Activated naive CD4-positive, alpha-beta T cell treated with Interleukin-2 at 50 U/mL for 16 hours (primary cell): ENCODE results near the gene FCN1.
"Not testable (repeated sequence)": the region's sequence is repeated elsewhere in the genome, so short reads cannot be mapped to it uniquely, and the experiment has no call there.

ENCODE experiments used
- DNase-seq: peaks from one replicate; pipeline ENCODE4 v3.0.0-alpha.2; 2020

FCN1 gene

DNA sequence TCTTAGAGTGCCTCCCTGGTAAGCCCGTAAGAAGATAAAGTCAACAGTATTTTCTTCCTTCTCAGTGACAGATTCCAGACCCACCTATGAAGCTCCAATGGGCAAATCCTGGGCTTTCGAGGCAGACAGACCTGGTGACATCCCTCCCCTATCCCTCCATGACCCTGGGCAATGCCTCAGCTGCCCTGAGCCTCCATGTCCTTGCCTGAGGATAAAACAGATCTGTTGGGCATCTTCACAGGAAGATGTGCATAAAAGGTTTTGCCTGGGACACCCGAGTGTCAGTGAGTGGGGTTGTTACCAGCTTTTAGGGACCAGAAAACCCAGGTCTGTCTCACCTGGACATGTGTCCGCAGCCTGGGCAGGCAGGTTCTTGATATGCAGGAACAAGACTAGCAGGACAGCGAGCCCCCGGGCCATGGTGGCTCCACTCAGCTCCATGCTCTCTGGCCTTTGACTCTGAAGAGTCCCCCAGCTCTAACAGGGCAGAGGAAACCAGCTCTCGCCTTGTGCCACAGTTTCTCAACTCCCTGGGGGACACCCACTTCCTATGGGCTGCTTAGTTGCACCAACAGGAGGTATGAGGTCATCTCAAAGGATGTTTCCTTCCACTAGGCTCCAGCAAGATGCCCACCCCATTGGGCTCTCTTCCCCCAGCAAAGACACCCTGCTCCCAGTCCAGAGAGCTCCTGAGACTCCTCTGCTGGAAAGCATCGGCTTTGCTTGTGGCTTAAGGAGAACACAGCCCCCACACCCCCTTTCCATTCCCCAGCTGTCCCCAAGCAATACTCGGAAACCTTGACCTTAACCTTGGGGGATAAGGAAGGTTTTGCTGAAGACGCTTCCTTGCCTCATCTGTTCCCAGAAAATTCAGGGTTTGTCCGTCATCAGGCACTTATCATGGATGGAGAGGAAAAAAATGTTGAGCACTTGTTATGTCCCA lies at the start of gene FCN1:
FCN1 (minus strand) TSS at position 482 of the 943 bp plus-strand sequence; CDS start at position 441, 41 bp downstream.
- DNase-seq: no peak

GRCh38 chr9:134966697-134967546 lies 49.2 kb upstream of the FCN1 start:
- DNase-seq: no peak

- no peak for DNase-seq
Observed at GRCh38 chr9:134966270-134966669, 48.6 kb upstream of the FCN1 start.

DNA sequence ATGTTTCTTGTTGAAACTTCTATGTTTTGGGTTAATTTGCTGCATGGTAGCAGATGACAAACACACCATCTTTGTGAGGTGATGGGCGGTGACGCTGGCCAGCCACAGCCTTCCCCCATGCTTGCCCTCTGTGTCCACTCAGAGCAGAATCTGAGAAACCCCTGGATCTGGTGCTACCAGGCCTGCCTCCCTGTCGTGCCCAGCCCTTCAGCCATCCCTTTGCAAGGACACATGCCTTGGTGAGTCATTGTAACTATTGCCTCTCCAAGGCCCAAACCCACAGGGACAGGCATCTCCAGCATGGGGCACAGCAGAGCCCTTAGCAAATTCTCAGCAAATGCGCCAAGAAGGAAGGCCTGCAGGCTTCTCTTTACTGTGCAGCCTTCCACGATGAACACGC lies 48.1 kb upstream of the FCN1 start:
- no peak for DNase-seq

GRCh38 chr9:134965411-134965810 lies 47.7 kb upstream of the FCN1 start:
- no peak for DNase-seq

GRCh38 chr9:134964271-134965055 lies 46.8 kb upstream of the FCN1 start:
- no peak for DNase-seq

DNA sequence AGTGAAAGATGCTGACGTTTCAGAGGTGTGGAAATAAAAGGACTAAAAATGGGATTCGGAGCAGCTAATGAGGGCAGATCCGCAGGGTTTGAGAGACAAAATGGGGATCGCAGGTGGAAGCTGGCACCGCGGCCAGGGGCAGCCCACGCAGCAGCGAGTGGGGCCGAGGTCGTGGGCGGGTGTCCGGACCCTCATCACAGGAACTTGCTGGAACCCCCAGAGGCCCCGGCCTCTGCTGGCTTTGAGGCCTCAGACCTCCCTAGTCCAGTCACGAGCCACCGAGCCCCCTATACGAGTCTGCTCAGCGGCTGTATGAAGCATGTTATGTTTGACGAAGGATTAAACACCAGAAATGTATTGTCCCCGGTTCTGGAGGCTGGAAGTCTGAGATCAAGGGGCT lies 45.8 kb upstream of the FCN1 start:
- DNase-seq: no peak

GRCh38 chr9:134962973-134963364 lies 45.3 kb upstream of the FCN1 start:
- DNase-seq: no peak

GRCh38 chr9:134962065-134962972 lies 44.6 kb upstream of the FCN1 start:
- DNase-seq: no peak

DNA sequence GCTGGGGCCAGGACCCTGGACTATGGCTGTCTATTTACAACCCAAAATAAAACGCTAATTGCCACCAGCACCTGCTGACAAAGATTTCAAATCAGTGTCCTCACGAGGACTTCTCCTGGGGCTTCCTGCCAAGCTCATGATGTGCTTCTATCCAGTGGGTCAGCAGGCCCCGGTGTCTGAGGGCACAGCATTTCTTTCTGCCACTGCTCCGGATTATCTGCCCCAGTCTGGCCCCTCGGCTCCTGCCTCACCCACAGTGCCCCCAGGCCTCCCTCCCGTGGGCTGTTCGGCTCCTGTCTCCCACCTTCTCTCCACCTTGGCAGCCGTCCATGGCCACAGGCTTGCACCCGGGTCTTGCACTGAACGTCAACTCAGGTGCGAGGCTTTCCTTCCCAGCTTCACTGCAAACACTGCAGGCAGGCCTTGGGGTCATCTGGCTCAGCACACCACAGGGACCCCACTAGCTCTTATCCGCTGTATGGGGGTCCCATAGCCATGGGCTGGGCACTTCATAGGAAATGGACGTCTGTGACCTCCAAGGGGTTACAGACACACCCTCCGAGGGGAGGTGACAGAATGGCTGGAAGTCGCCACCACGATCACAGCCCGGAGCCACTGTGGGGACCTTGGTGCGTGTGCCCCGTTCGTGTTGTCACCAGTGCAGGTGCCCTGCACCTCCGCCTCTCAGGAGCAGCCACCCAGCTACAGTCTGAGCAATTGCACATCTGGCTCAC lies 43.8 kb upstream of the FCN1 start:
- DNase-seq: no peak

DNA sequence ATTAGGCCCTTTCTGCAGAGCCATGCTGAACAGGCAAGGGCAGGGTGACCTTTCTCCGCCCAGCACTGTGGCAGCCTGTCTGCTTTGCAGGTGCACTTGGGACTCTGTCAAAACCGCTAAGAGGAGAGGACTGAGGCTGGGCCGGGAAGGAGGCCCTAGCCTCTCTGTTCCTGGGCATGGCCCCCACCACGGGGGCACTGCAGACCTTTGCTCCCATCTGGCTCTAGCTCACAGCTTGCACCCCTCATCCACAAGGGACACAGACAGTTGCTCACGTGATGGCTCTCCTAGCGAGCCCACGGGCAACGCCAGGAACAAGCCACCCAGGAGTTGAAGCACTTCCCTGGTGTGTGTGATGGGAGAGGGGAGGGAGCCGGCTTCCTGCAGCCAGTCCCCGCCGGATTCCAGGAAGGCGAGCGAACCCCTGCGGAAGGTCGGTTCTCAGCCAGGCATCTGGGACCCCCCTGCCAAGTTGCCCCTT lies 43.0 kb upstream of the FCN1 start:
- DNase-seq: no peak

DNA sequence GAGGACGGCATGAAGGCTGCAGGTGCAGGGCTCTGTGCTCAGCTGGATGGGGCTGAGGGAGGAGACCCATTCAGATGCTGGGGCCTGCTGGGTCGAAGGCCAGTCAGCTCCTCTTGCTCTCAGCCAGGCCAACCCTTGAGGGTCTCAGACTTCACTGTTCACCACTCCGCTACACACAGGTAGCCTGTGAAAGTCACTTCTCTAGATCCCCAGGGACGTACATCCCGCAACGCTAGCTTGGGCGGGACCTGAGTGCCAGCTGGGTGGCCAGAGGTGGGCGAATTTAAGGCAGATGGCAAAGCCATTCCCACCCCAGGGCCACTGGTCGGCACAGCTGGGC lies 42.2 kb upstream of the FCN1 start:
- DNase-seq: no peak

DNA sequence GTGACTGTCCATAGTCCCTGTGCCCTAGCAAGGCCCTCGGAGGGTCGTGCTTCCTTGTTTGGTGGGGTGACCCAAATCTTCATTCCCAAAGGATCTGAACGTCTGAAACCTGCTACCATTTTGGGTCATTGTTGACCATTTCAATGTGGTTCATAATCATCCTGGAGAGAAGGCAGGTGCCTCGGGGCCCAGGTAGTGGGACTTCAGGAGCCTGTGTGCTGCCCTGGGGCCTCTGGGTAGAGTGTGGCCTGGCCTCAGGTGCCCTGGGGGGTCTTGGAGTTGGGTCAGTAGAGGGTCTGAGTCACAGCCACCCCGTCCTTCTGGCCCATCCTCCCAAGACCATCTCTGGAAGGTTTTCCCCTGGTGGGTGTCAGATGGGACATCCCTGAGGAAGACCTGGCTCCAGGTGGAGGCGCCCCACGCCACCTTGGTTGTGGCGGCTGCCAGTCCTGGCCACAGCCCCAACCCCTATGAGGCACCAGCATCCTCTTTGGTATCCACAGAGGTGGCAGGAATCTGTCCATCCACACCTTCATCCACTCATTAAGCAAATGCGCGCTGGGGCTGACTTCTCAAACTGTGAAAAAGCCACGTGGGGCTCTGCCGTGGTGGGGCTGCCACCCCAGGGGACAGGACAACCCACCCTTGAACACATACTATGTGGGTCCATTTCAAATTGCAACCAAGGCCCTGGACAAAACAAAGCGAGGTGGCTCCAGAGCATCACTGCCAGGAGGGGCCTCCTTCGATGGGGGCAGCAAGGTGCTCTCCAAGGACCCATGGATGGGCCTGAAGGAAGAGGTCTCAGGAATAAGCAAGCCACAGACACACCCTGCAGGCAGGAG lies 41.6 kb upstream of the FCN1 start:
- DNase-seq: no peak

DNA sequence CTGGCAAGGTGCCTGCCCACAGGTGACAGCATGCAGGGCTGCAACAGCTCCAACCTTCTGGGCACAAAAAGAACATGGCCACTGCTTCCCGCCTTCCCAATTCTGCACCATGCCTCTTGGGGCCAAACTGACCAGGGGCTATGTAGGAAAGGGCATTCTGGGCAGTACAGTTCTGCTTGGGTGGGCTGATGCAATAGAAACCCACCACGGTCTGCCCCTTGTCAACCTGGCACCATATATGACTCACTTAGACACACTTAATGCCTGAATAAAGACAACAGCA lies 40.2 kb upstream of the FCN1 start:
- DNase-seq: no peak

DNA sequence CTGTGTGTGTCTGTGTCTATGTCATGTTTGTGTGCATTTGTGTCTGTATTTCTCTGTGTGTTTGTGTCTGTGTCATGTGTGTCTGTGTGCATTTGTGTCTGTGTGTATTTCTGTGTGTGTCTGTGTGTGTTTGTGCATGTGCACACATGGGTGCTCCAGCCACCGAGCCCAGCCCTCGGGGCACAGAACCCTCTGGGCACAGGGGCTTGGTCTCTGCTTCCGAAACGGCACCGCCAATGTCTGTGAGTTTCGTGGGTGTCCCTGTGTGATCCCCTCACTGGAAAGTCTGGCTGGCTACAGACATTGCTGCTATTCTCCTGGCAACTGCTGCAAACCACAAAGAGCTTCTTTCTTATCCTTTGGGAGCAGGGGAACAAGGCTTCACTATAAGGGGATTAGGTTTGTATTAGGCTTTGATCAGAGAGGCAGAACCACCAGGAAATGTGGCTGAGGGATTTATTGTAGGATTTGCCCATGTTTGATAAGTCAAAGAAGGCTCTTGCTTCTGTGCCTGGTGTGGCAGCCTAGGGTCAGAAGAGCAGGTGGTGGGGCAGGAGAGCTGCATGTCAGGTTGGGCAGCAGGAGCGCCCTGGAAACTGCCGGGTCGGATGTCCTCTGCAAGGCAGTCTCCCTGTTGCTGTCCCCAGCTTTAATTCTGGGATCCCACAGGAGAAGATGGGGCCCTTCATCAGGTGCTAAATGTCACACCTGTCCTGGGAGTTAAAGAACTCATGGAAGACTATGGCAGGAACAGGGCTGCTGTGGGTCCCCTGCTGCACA lies 39.6 kb upstream of the FCN1 start:
- no peak for DNase-seq

DNA sequence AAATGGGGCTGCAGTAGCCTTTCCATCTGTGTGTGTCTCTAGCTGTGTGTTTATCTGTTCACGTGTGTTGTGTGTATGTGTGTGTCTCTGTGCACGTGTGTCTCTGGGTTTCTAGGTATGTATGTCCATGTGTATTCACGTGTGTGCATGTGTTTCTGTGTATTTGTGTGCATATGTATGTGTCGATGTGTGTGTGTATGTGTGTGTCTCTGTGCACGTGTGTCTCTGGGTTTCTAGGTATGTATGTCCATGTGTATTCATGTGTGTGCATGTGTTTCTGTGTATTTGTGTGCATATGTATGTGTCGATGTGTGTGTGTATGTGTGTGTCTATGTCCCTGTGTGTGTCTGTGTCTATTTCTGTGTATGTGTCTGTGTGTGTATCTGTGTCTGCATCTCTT lies 38.7 kb upstream of the FCN1 start:
- DNase-seq: not testable (repeated sequence)

GRCh38 chr9:134955801-134956200 lies 38.1 kb upstream of the FCN1 start:
- DNase-seq: no peak

- no peak for DNase-seq
Observed at GRCh38 chr9:134955156-134955555, 37.4 kb upstream of the FCN1 start.

DNA sequence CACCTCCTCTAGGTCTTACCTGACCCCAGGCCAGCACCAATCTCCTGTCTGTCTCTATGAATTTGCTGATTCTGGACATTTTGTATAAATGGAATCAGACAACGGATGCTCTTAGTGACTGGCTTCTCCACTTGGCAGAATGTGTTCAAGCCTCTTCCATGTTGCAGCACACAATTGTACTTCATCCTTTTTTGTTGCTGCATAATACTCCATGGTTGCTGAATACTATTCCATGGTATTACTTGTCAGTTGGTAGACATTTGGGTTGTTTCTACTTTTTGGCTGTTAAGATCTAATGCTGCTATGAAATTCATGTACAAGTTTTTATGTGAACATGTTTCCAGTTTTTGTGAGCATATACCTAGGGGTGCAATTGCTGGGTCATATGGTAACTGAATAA lies 34.3 kb upstream of the FCN1 start:
- no peak for DNase-seq

DNA sequence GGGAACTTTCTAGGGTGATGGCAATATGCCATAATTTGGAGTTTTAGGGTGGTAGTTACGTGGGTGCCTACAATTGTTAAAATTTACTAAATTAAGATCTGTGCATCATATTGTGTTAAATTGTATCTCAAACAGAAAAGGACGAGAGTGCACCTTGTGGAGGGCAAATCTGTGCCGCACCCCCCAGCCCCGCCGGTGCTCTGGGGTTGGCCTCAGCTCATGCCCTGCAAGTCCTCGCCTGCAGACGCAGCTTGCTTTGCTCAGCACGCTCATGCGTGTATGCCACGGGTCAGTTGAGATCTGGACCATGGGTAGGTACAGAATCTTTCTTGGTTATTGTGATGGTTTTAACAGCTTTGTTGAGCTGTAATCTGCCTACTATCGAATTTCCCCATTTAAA lies 33.7 kb upstream of the FCN1 start:
- DNase-seq: no peak
